Prostate gland (tissue), 2 donors: ENCODE measurements around the gene MORN3. TPM values are rescaled to one million over a fixed set of nuclear protein-coding genes. Genes with fewer than 3 reads are reported as not detected.
"Not testable (repeated sequence)": the region's sequence is repeated elsewhere in the genome, so short reads cannot be mapped to it uniquely, and the experiment has no call there.

Experiments
- DNase-seq: peaks from one replicate; pipeline ENCODE4 v3.0.0-alpha.2; 2019; ENCODE audit warnings: low spot score
- H3K27ac ChIP-seq, 2 donors: fragments of 200-600 bp; sonication (generic); 2 replicates each; pipeline ENCODE4 v1.5.1; 2017 to 2019
- H3K27me3 ChIP-seq: fragments of 200-600 bp; sonication (generic); replicated peaks from 2 replicates; pipeline ENCODE4 v1.5.1; 2019; ENCODE audit not compliant: insufficient read depth
- H3K36me3 ChIP-seq, 2 donors: fragments of 200-600 bp; sonication (generic); 1 replicate in 1 of 2; 2 replicates in 1 of 2; pipeline versions ENCODE4 v1.5.1 to v1.8.1; 2017 to 2019
- H3K4me1 ChIP-seq: fragments of 200-600 bp; sonication (generic); replicated peaks from 2 replicates; pipeline ENCODE4 v1.5.1; 2019
- H3K4me3 ChIP-seq, 2 donors: fragments of 200-600 bp; sonication (generic); 2 replicates each; pipeline ENCODE4 v1.5.1; 2017 to 2019
- H3K9me3 ChIP-seq: fragments of 200-600 bp; sonication (generic); 2 replicates; pipeline ENCODE4 v1.5.1; 2017
- CTCF ChIP-seq, 4 experiments: fragments of 200-600 bp in 2 of 4; fragments of 450-650 bp in 2 of 4; sonication (generic) in 2 of 4; IDR thresholded peaks; 1 replicate in 3 of 4; 2 replicates in 1 of 4; pipeline ENCODE4 v1.5.1; 2016 to 2019; ENCODE audit warnings: antibody characterized with exemption in 4 of 4, mild to moderate bottlenecking in 2 of 4, moderate library complexity in 2 of 4
- POLR2A ChIP-seq: fragments of 450-650 bp; IDR thresholded peaks from one replicate; pipeline ENCODE4 v1.6.1; 2016; ENCODE audit warnings: antibody characterized with exemption, mild to moderate bottlenecking
- POLR2AphosphoS5 ChIP-seq: sonication (generic); formaldehyde crosslinking; IDR thresholded peaks from one replicate; pipeline ENCODE4 v1.6.1; 2017; ENCODE audit warnings: antibody characterized with exemption
- WGBS: methylation state at CpG from one replicate; pipeline ENCODE4 v1.1.5; 2018; 5-methylcytosine and 5-hydroxymethylcytosine counted together
- intact Hi-C: fragments of 100-400 bp; cut with DNase I; formaldehyde crosslinking; loops from one replicate; pipeline ENCODE4 v1.14.2; 2022
- total RNA-seq, 2 donors: library from RNA; depleted of rRNA; stranded (reverse); fragments of >200 nt; gene quantifications; one replicate each; pipeline ENCODE4 v1.1.0, GENCODE V29; 2016

The MORN3 gene
- 1 to 10 TPM in 1 of 2 donors, not detected in 1; 1.5 TPM for total RNA-seq

- TF ChIP-seq POLR2AphosphoS5 (no peak), POLR2A (no peak), CTCF (IDR thresholded peaks at IDR 0.05) (no peak)
- no peaks in the 10 kb centered on the region for H3K4me1 ChIP-seq
- H3K4me3 ChIP-seq, result no peak within 1 kb of the TSS
- no peaks in the 10 kb centered on the region for H3K36me3 ChIP-seq
- 91% methylated on average over 5 of the region's 5 CpGs for WGBS
- no peak within 1 kb of the TSS for H3K27ac ChIP-seq
- intact Hi-C loops, result no loop called here
- no peak for DNase-seq
- no peaks in the 10 kb centered on the region for H3K27me3 ChIP-seq
- no peaks in the 10 kb centered on the region for H3K9me3 ChIP-seq
Observed at GRCh38 chr12:121669521-121669900, at the start of gene MORN3. MORN3 (minus strand) TSS chr12:121669654; CDS start chr12:121669483, 171 bp downstream.

- intact Hi-C loops, result no loop called here
- no peaks in the 10 kb centered on the region for H3K36me3 ChIP-seq
- no peak overlapping the region for H3K27ac ChIP-seq
- H3K27me3 ChIP-seq, result no peaks in the 10 kb centered on the region
- WGBS, result 95% methylated on average over 3 of the region's 3 CpGs
- no peaks in the 10 kb centered on the region for H3K4me1 ChIP-seq
- H3K9me3 ChIP-seq, result no peaks in the 10 kb centered on the region
- no peak overlapping the region for H3K4me3 ChIP-seq
- DNase-seq, result no peak
- TF ChIP-seq CTCF (IDR thresholded peaks at IDR 0.05) (no peak), POLR2AphosphoS5 (no peak), POLR2A (no peak)
Observed at GRCh38 chr12:121718653-121719239, 49.3 kb upstream of the MORN3 start.

GRCh38 chr12:121717041-121717699 lies 47.7 kb upstream of the MORN3 start:
- H3K27ac ChIP-seq, result no peak overlapping the region
- H3K4me1 ChIP-seq, result peaks cover 4% of the 10 kb centered on the region
- DNase-seq, result no peak
- no peaks in the 10 kb centered on the region for H3K9me3 ChIP-seq
- H3K4me3 ChIP-seq, result no peak overlapping the region
- 76% methylated on average over 10 of the region's 10 CpGs for WGBS
- no peaks in the 10 kb centered on the region for H3K27me3 ChIP-seq
- intact Hi-C loops, result no loop called here
- H3K36me3 ChIP-seq, result no peaks in the 10 kb centered on the region
- TF ChIP-seq CTCF (IDR thresholded peaks at IDR 0.05), result no peak
- TF ChIP-seq POLR2A, result no peak
- no peak for TF ChIP-seq POLR2AphosphoS5

GRCh38 chr12:121715862-121716435 lies 46.5 kb upstream of the MORN3 start:
- intact Hi-C loops, result no loop called here
- DNase-seq, result no peak
- TF ChIP-seq POLR2A (no peak), CTCF (IDR thresholded peaks at IDR 0.05) (no peak), POLR2AphosphoS5 (no peak)
- Histone ChIP-seq H3K9me3 (no peaks in the 10 kb centered on the region), H3K4me3 (no peak overlapping the region), H3K27ac (no peak overlapping the region), H3K4me1 (peaks cover 4% of the 10 kb centered on the region), H3K36me3 (no peaks in the 10 kb centered on the region), H3K27me3 (no peaks in the 10 kb centered on the region)
- WGBS, result 80% methylated on average over 6 of the region's 6 CpGs

GRCh38 chr12:121715055-121715454 lies 45.6 kb upstream of the MORN3 start:
- H3K4me3 ChIP-seq, H3K9me3 ChIP-seq, H3K27me3 ChIP-seq, H3K27ac ChIP-seq, DNase-seq, H3K4me1 ChIP-seq, H3K36me3 ChIP-seq, intact Hi-C loops: not testable (repeated sequence)
- 96% methylated on average over 7 of the region's 7 CpGs for WGBS
